Measurements from ENCODE around the gene ZNF43. TPM values are rescaled to one million over a fixed set of nuclear protein-coding genes. Genes with fewer than 3 reads are reported as not detected.
"Not testable (repeated sequence)": the region's sequence is repeated elsewhere in the genome, so short reads cannot be mapped to it uniquely, and the experiment has no call there.

ZNF43 gene
- total RNA-seq (59.8 and 69.9 TPM in 2 replicates), polyA plus RNA-seq (8.3 and 10.8 TPM in 2 replicates), polyA minus RNA-seq (21.4 and 26.9 TPM in 2 replicates)
- total RNA-seq (2013), result 32.8 TPM

- H3K27ac Mint-ChIP-seq, result peak within 1 kb of the TSS; percentile 99
- Histone ChIP-seq H3K9me3 (ENCODE audit: control extremely low read depth in 1 of 3, control insufficient read depth in 2 of 3, insufficient read depth in 1 of 3, low read length in 2 of 3) (peaks cover 2 to 16% (median 6%) of the 10 kb centered on the region in 3 donors), H3K27ac (ENCODE audit: low read length in 2 of 2) (peak within 1 kb of the TSS; percentile 81 to 93), H3K27me3 (replicated peaks in 1 of 4; ENCODE audit: control extremely low read depth in 1 of 4, control insufficient read depth in 3 of 4, insufficient read depth in 4 of 4, low read length in 3 of 4) (no peaks in the 10 kb centered on the region), H4K20me1 (ENCODE audit: control insufficient read depth, insufficient read depth, low read length, poor library complexity, severe bottlenecking) (no peaks in the 10 kb centered on the region), H2AFZ (ENCODE audit: insufficient read depth, low read depth, low read length, poor library complexity, severe bottlenecking) (peak within 1 kb of the TSS; percentile 91), H3K79me2 (ENCODE audit: control insufficient read depth, insufficient read depth, low read length) (peaks cover 46% of the 10 kb centered on the region), H3K36me3 (replicated peaks in 1 of 2; ENCODE audit: control extremely low read depth in 1 of 2, control insufficient read depth in 1 of 2, extremely low read depth in 1 of 2, insufficient read depth in 2 of 2, low read length in 1 of 2) (peaks cover 3 to 12% of the 10 kb centered on the region in 2 experiments), H3K4me1 (ENCODE audit: control insufficient read depth in 2 of 2, insufficient read depth in 2 of 2, low read length in 2 of 2) (peaks cover 4 to 17% of the 10 kb centered on the region in 2 donors), H3K4me2 (replicated peaks; ENCODE audit: low read depth, low read length, poor library complexity, severe bottlenecking) (peak within 1 kb of the TSS; percentile 94), H3K4me3 (ENCODE audit: control extremely low read depth in 1 of 5, extremely low read depth in 1 of 5, insufficient read depth in 1 of 5, low read depth in 2 of 5, low read length in 4 of 5) (peak within 1 kb of the TSS; percentile 61 to 96 (median 74)), H3K9ac (ENCODE audit: low read length) (peak within 1 kb of the TSS; percentile 92)
- peaks cover 30% of the 10 kb centered on the region for H3K4me1 Mint-ChIP-seq
- ChIA-PET CTCF (interaction anchor here (1.0 to 1.4 kb wide), 3 partner anchors 16 to 352 kb away, joined by 3 to 4 read pairs (median 4); partner anchors contain the start of gene ZNF100), POLR2A (interaction anchor here (1.0 to 2.4 kb wide), 5 partner anchors 16 to 1270 kb away, joined by 4 to 12 read pairs (median 6); partner anchors contain the start of genes ZNF100, ZNF429, ZNF493 and ZNF737)
- intact Hi-C loops (cut with micrococcal nuclease), result loop anchor here (1.0 to 10.0 kb wide), 6 partner anchors 16 to 1439 kb away; partner anchors contain the start of genes ZNF100, ZNF429, ZNF430 and ZNF493
- H3K27me3 Mint-ChIP-seq, result no peaks in the 10 kb centered on the region
- ATAC-seq (ENCODE audit: low read depth), result peak; percentile 98
- under 1% methylated on average over 27 of the region's 29 CpGs for WGBS (ENCODE audit: insufficient coverage)
- TF ChIP-seq EZH2 (IDR thresholded peaks at IDR 0.05; ENCODE audit: borderline replicate concordance, insufficient read depth, low read depth, low read length, poor library complexity, severe bottlenecking) (no peak), CTCF (IDR thresholded peaks at IDR 0.05) (no peak)
- H3K9me3 Mint-ChIP-seq (ENCODE audit: insufficient read depth), result no peaks in the 10 kb centered on the region
- DNase-seq, result peak; percentile 92
- H3K4me3 Mint-ChIP-seq, result peak within 1 kb of the TSS; percentile 99
These were observed at the start of gene ZNF43 for GRCh38 chr19:21835810-21836444. ZNF43 (minus strand) TSS chr19:21836182; CDS start chr19:21836038, 144 bp downstream.

GRCh38 chr19:21885516-21885915, 49.5 kb upstream of the ZNF43 start:
- H3K36me3 ChIP-seq (replicated peaks in 1 of 2; ENCODE audit: control extremely low read depth in 1 of 2, control insufficient read depth in 1 of 2, extremely low read depth in 1 of 2, insufficient read depth in 2 of 2, low read length in 1 of 2); H3K9me3 Mint-ChIP-seq (ENCODE audit: insufficient read depth); H3K4me3 Mint-ChIP-seq; H3K9me3 ChIP-seq (ENCODE audit: control extremely low read depth in 1 of 3, control insufficient read depth in 2 of 3, insufficient read depth in 1 of 3, low read length in 2 of 3); H3K9ac ChIP-seq (ENCODE audit: low read length); H3K4me1 ChIP-seq (ENCODE audit: control insufficient read depth in 2 of 2, insufficient read depth in 2 of 2, low read length in 2 of 2); H4K20me1 ChIP-seq (ENCODE audit: control insufficient read depth, insufficient read depth, low read length, poor library complexity, severe bottlenecking); CTCF ChIA-PET; H3K4me3 ChIP-seq (ENCODE audit: control extremely low read depth in 1 of 5, extremely low read depth in 1 of 5, insufficient read depth in 1 of 5, low read depth in 2 of 5, low read length in 4 of 5); H3K79me2 ChIP-seq (ENCODE audit: control insufficient read depth, insufficient read depth, low read length); H2AFZ ChIP-seq (ENCODE audit: insufficient read depth, low read depth, low read length, poor library complexity, severe bottlenecking); H3K4me1 Mint-ChIP-seq; H3K27ac ChIP-seq (ENCODE audit: low read length in 2 of 2); intact Hi-C loops (cut with micrococcal nuclease); H3K4me2 ChIP-seq (replicated peaks; ENCODE audit: low read depth, low read length, poor library complexity, severe bottlenecking); H3K27me3 Mint-ChIP-seq; POLR2A ChIA-PET; ATAC-seq (ENCODE audit: low read depth); H3K27me3 ChIP-seq (replicated peaks in 1 of 4; ENCODE audit: control extremely low read depth in 1 of 4, control insufficient read depth in 3 of 4, insufficient read depth in 4 of 4, low read length in 3 of 4); DNase-seq; H3K27ac Mint-ChIP-seq: not testable (repeated sequence)
- WGBS (ENCODE audit: insufficient coverage), result no CpG with 5 or more reads among the region's 2 CpGs

GRCh38 chr19:21884786-21885185, 48.8 kb upstream of the ZNF43 start:
- H3K27me3 Mint-ChIP-seq; ATAC-seq (ENCODE audit: low read depth); intact Hi-C loops (cut with micrococcal nuclease): not testable (repeated sequence)

More at GRCh38 chr19:21884786-21885185, 48.8 kb upstream of the ZNF43 start:
- H3K27me3 ChIP-seq (replicated peaks in 1 of 4; ENCODE audit: control extremely low read depth in 1 of 4, control insufficient read depth in 3 of 4, insufficient read depth in 4 of 4, low read length in 3 of 4); H3K36me3 ChIP-seq (replicated peaks in 1 of 2; ENCODE audit: control extremely low read depth in 1 of 2, control insufficient read depth in 1 of 2, extremely low read depth in 1 of 2, insufficient read depth in 2 of 2, low read length in 1 of 2); H3K9me3 Mint-ChIP-seq (ENCODE audit: insufficient read depth); H3K4me3 Mint-ChIP-seq; H3K4me2 ChIP-seq (replicated peaks; ENCODE audit: low read depth, low read length, poor library complexity, severe bottlenecking); DNase-seq; H3K79me2 ChIP-seq (ENCODE audit: control insufficient read depth, insufficient read depth, low read length); H3K4me3 ChIP-seq (ENCODE audit: control extremely low read depth in 1 of 5, extremely low read depth in 1 of 5, insufficient read depth in 1 of 5, low read depth in 2 of 5, low read length in 4 of 5); H3K27ac ChIP-seq (ENCODE audit: low read length in 2 of 2); H2AFZ ChIP-seq (ENCODE audit: insufficient read depth, low read depth, low read length, poor library complexity, severe bottlenecking); H3K4me1 ChIP-seq (ENCODE audit: control insufficient read depth in 2 of 2, insufficient read depth in 2 of 2, low read length in 2 of 2); H3K9ac ChIP-seq (ENCODE audit: low read length); H3K9me3 ChIP-seq (ENCODE audit: control extremely low read depth in 1 of 3, control insufficient read depth in 2 of 3, insufficient read depth in 1 of 3, low read length in 2 of 3); CTCF ChIA-PET; H3K4me1 Mint-ChIP-seq; POLR2A ChIA-PET; H3K27ac Mint-ChIP-seq; H4K20me1 ChIP-seq (ENCODE audit: control insufficient read depth, insufficient read depth, low read length, poor library complexity, severe bottlenecking): not testable (repeated sequence)
- WGBS (ENCODE audit: insufficient coverage), result no CpG with 5 or more reads among the region's 8 CpGs
